Glutamatergic neuron (in vitro differentiated cells): ENCODE results near the gene WAS. TPM values are rescaled to one million over a fixed set of nuclear protein-coding genes. Genes with fewer than 3 reads are reported as not detected.
A peak's percentile ranks its signal among the peaks of the same experiment; 100 is the strongest.

Source experiments
- DNase-seq: peaks from one replicate; pipeline ENCODE4 v3.0.0; 2022
- H3K27ac Mint-ChIP-seq: one replicate; pipeline ENCODE4 v1.8.0; 2020; ENCODE audit warnings: mild to moderate bottlenecking, mixed read lengths, inconsistent platforms; ENCODE audit not compliant: unreplicated experiment
- H3K27me3 Mint-ChIP-seq: one replicate; pipeline ENCODE4 v1.8.0; 2020; ENCODE audit warnings: mild to moderate bottlenecking, moderate library complexity, mixed read lengths, inconsistent platforms; ENCODE audit not compliant: unreplicated experiment
- H3K36me3 Mint-ChIP-seq: one replicate; pipeline ENCODE4 v1.8.0; 2020; ENCODE audit warnings: mild to moderate bottlenecking, mixed read lengths, inconsistent platforms; ENCODE audit not compliant: unreplicated experiment
- H3K4me1 Mint-ChIP-seq: one replicate; pipeline ENCODE4 v1.8.0; 2020; ENCODE audit warnings: mild to moderate bottlenecking, low read depth, mixed read lengths, inconsistent platforms; ENCODE audit not compliant: unreplicated experiment
- H3K4me3 Mint-ChIP-seq: one replicate; pipeline ENCODE4 v1.8.0; 2020; ENCODE audit warnings: mild to moderate bottlenecking, mixed read lengths, inconsistent platforms; ENCODE audit not compliant: unreplicated experiment
- H3K9me3 Mint-ChIP-seq: one replicate; pipeline ENCODE4 v1.8.0; 2020; ENCODE audit warnings: mild to moderate bottlenecking, moderate library complexity, mixed read lengths, inconsistent platforms; ENCODE audit not compliant: unreplicated experiment
- CTCF ChIP-seq: fragments of 200-600 bp; sonication (generic); IDR thresholded peaks from one replicate; pipeline ENCODE4 v1.5.0; 2021; ENCODE audit not compliant: partially characterized antibody, unreplicated experiment
- total RNA-seq: library from RNA; stranded (reverse); fragmentation: NEBNext Ultra II Directional; extraction: Animal tissue kit (Norgen Biotek cat#: 25700); gene quantifications from one replicate; pipeline ENCODE4 v1.2.1, GENCODE V29; 2021; ENCODE audit not compliant: unreplicated experiment

The WAS gene
- total RNA-seq, 1 donor from 2014 or later, result 2.6 TPM

GRCh38 chrX:48715876-48716502 is 32.4 kb downstream of the WAS start:
- Mint-ChIP-seq H3K9me3 (peaks cover 17% of the 10 kb centered on the region), H3K4me3 (peak overlapping the region; percentile 75), H3K4me1 (peaks cover 27% of the 10 kb centered on the region), H3K27me3 (peaks cover 22% of the 10 kb centered on the region), H3K27ac (peak overlapping the region; percentile 96), H3K36me3 (no peaks in the 10 kb centered on the region)
- no peak for TF ChIP-seq CTCF
- no peak for DNase-seq

DNA sequence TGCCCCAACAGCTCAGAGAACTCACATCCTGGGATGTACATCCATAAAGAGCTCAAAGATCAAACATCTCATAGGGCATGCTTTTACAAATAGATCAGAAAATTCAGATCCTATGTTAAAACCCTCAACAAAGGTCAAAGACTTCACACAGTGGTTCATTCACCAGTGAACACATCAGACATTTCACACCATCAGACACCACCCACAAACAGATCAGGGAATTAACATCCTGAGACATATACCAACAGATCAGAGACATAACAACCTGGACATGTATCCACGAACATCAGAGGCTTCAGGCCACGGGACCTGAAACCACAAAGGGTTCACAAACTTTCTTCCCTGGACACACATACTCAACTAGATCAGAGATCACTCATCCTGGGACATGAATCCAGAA is 36.4 kb downstream of the WAS start:
- Mint-ChIP-seq H3K4me3 (no peak overlapping the region), H3K27me3 (peaks cover 6% of the 10 kb centered on the region), H3K36me3 (no peaks in the 10 kb centered on the region), H3K4me1 (peaks cover 9% of the 10 kb centered on the region), H3K27ac (no peak overlapping the region), H3K9me3 (peaks cover 6% of the 10 kb centered on the region)
- DNase-seq, result no peak
- TF ChIP-seq CTCF, result no peak

- H3K4me3 Mint-ChIP-seq, result no peak overlapping the region
- peaks cover 4% of the 10 kb centered on the region for H3K9me3 Mint-ChIP-seq
- no peaks in the 10 kb centered on the region for H3K36me3 Mint-ChIP-seq
These were observed 37.1 kb downstream of the WAS start for GRCh38 chrX:48720577-48721250.

DNA sequence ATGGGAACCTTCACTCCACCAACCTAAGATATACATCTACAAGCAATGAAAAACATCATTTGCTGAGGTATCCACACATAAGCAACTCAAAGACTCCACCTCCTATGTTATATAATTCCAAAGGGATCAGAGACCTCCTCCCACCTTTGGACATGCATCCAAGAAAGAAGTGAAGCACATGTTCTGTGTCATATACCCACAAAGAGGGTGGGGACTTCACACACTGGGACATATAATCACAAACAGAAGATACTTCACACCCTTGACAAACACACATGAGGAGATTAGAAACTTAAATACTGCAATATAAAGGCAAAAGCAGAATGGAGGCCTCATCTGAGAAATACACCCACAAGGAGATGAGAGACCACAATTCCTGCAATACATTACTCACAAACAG is 38.3 kb downstream of the WAS start:
- H3K27ac Mint-ChIP-seq, result no peak overlapping the region
- no peak overlapping the region for H3K4me3 Mint-ChIP-seq
- H3K4me1 Mint-ChIP-seq, result no peaks in the 10 kb centered on the region
- TF ChIP-seq CTCF, result no peak
- H3K27me3 Mint-ChIP-seq, result peaks cover 2% of the 10 kb centered on the region
- no peak for DNase-seq
- no peaks in the 10 kb centered on the region for H3K36me3 Mint-ChIP-seq
- peaks cover 3% of the 10 kb centered on the region for H3K9me3 Mint-ChIP-seq

More at GRCh38 chrX:48720577-48721250, 37.1 kb downstream of the WAS start:
- Mint-ChIP-seq H3K27ac (no peak overlapping the region), H3K4me1 (peaks cover 3% of the 10 kb centered on the region), H3K27me3 (peaks cover 2% of the 10 kb centered on the region)
- no peak for DNase-seq
- TF ChIP-seq CTCF, result no peak

DNA sequence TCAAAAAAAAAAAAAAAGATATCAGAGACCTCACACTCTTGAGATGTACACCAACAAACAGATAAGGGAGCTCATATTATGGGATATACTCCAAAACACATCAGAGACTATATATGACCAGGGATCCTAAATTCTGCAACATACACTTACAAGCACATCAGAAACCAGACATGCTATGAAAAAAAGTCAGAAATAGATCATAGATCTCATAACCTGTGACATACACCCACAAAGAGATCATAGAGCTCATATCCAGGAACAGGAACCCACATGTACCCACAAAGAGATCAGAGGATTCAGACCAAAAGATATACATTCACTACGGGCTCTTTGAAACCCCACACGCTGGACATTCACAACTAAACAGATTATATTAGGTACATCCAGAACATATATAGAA is 43.0 kb downstream of the WAS start:
- Mint-ChIP-seq H3K9me3 (peaks cover 2% of the 10 kb centered on the region), H3K27ac (no peak overlapping the region), H3K4me1 (no peaks in the 10 kb centered on the region), H3K36me3 (no peaks in the 10 kb centered on the region), H3K4me3 (no peak overlapping the region), H3K27me3 (no peaks in the 10 kb centered on the region)
- DNase-seq, result no peak
- TF ChIP-seq CTCF, result no peak
